ENCODE results near the gene EEA1.
"Not testable (repeated sequence)": the region's sequence is repeated elsewhere in the genome, so short reads cannot be mapped to it uniquely, and the experiment has no call there.

EEA1 gene

DNA sequence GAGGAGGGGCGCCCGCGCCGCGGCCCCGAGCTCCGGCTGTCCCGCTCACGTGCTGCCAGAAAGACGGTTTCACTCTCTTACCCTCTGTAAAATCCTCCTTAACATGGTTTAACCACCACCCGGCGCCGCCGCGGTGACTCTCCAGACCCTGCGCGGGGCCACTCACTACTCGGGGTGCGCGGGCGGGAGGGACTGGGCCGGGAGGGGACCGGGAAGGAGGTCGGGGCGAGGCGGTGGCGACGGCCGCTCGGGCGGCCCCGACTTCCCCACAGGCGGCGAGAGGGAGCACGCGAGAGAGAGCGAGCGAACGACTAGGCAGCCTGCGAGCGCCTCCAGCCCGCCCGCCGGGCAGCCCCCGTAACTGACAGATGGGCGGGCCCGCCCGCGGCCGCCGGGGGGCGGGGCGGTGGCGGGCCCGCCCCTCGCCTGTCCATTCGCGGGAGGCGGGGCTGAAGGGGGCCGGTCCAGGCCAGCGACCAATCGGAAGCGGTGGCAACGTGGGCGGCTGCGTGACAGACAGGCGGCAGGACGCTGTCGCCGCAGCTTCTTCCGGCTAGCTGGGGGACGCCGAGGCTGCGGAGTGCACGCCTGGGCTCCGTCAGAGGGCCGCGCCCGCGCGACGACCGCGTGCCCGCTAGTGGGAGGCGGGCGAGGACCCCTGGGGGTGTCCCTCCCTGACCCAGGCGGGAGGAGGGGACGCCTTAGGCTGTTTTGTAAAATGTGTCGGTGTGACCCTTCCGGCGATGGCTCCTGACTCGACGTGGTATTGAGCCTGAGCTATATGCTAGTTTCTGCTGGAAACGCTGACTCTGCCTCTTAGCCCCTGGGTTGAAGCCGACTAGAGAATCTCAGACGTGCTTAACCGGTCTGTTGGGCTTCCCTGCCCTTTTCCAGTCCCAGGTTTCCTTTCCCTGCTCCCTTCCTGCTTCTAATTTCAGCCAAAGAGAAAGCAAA, at the start of gene EEA1:
Gene EEA1, minus strand, starts transcription at position 334 of the 954 bp plus-strand sequence. Its CDS starts 229 bp downstream, at position 105.
- Mint-ChIP-seq H3K36me3 (peaks cover 7% of the 10 kb centered on the region), H3K9me3 (no peaks in the 10 kb centered on the region), H3K27ac (peak within 1 kb of the TSS; percentile 95), H3K4me3 (peak within 1 kb of the TSS; percentile 85), H3K27me3 (peaks cover 4% of the 10 kb centered on the region), H3K4me1 (peaks cover 32% of the 10 kb centered on the region)
- CTCF ChIA-PET, result interaction anchor here (0.9 to 2.2 kb wide), 3 partner anchors 58 to 144 kb away, joined by 3 to 6 read pairs (median 4); no protein-coding TSS in a partner anchor
- DNase-seq, result peak; percentile 97

- H3K27me3 Mint-ChIP-seq, result no peaks in the 10 kb centered on the region
- H3K36me3 Mint-ChIP-seq, result peaks cover 5% of the 10 kb centered on the region
- H3K4me1 Mint-ChIP-seq, result peaks cover 14% of the 10 kb centered on the region
- CTCF ChIA-PET, result interaction anchor here (0.9 to 4.1 kb wide), 3 partner anchors 9 to 120 kb away, joined by 4 to 20 read pairs (median 4); no protein-coding TSS in a partner anchor
- DNase-seq, result no peak
- no peak overlapping the region for H3K27ac Mint-ChIP-seq
- peaks cover 16% of the 10 kb centered on the region for H3K9me3 Mint-ChIP-seq
- H3K4me3 Mint-ChIP-seq, result no peak overlapping the region
Observed at GRCh38 chr12:92978607-92979006, 49.5 kb upstream of the EEA1 start.

- H3K36me3 Mint-ChIP-seq, result peaks cover 7% of the 10 kb centered on the region
- CTCF ChIA-PET, result interaction anchor here (0.9 to 4.1 kb wide), 2 partner anchors 10 to 50 kb away, joined by 4 to 20 read pairs; no protein-coding TSS in a partner anchor
- peaks cover 18% of the 10 kb centered on the region for H3K9me3 Mint-ChIP-seq
- H3K27ac Mint-ChIP-seq, result no peak overlapping the region
- peak; percentile 40 for DNase-seq
- no peaks in the 10 kb centered on the region for H3K27me3 Mint-ChIP-seq
- no peak overlapping the region for H3K4me3 Mint-ChIP-seq
- H3K4me1 Mint-ChIP-seq, result peaks cover 17% of the 10 kb centered on the region
Observed at GRCh38 chr12:92977326-92977725, 48.2 kb upstream of the EEA1 start.

DNA sequence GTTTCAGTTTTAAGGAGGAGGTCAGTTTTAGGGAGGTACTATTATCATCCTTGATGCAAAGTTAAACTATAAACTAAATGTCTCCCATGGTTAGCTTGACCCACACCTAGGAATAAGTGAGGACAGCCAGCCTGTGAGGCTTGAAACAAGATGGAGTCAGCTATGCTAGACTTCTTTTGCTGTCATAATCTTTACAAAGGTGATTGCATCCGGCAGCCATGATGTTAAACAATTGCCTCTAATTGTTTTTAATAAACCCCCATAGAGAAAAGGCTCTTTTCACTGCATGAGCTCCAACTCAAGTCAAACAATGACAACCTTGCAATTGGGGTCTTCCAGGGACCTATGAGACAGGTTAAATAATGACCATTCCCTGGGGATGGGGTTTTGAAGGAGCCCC, 45.7 kb upstream of the EEA1 start:
- Mint-ChIP-seq H3K9me3 (peaks cover 6% of the 10 kb centered on the region), H3K36me3 (peaks cover 5% of the 10 kb centered on the region), H3K4me3 (no peak overlapping the region), H3K27ac (no peak overlapping the region), H3K4me1 (peaks cover 17% of the 10 kb centered on the region), H3K27me3 (peaks cover 3% of the 10 kb centered on the region)
- no peak for DNase-seq
- CTCF ChIA-PET, result interaction anchor here (1.4 kb wide), 1 partner anchor 13 kb away, joined by 8 read pairs; no protein-coding TSS in a partner anchor

- Mint-ChIP-seq H3K27me3 (peaks cover 3% of the 10 kb centered on the region), H3K27ac (no peak overlapping the region)
- no peak for DNase-seq
Observed at GRCh38 chr12:92973614-92974013, 44.5 kb upstream of the EEA1 start.

GRCh38 chr12:92971859-92972524, 42.9 kb upstream of the EEA1 start:
- Mint-ChIP-seq H3K36me3 (peaks cover 5% of the 10 kb centered on the region), H3K27me3 (peaks cover 3% of the 10 kb centered on the region), H3K4me3 (no peak overlapping the region), H3K9me3 (peaks cover 6% of the 10 kb centered on the region), H3K27ac (no peak overlapping the region), H3K4me1 (peaks cover 19% of the 10 kb centered on the region)
- DNase-seq, result no peak
- CTCF ChIA-PET, result no interaction called here

More at GRCh38 chr12:92973614-92974013, 44.5 kb upstream of the EEA1 start:
- Mint-ChIP-seq H3K4me3 (no peak overlapping the region), H3K9me3 (peaks cover 6% of the 10 kb centered on the region), H3K36me3 (peaks cover 5% of the 10 kb centered on the region), H3K4me1 (peaks cover 19% of the 10 kb centered on the region)
- CTCF ChIA-PET, result interaction anchor here (0.6 kb wide), 1 partner anchor 197 kb away, joined by 3 read pairs; no protein-coding TSS in a partner anchor

DNA sequence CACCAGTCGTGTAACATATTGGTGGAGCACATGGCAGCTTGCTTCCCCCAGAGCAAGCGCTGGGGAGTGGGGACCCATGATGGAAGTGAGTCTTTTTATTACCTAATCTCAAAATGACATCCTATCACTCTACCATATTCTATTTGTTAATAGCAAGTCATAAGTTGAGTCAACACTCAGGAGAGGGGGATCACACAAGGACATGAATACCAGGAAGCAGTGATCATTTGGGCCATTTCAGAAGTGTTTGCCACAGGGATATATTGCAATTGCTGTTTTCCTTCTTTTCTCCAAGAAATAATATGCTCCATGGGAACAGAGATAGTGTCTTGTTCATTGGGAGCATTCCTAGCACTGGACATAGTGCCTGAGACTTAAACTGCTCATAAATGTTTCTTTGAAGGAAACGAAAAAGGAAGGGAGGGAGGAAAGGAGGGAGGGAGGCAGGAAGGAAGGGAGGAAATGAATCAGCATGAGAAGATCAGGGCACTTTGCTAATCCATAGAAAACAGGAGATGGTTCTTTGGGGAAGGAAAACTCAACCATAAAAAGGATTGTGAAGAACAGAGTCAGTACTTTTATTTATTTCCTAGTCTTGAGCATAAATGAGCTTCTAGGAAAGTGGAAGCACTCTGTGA, 39.2 kb upstream of the EEA1 start:
- Mint-ChIP-seq H3K36me3 (no peaks in the 10 kb centered on the region), H3K9me3 (no peaks in the 10 kb centered on the region), H3K4me3 (no peak overlapping the region), H3K27ac (no peak overlapping the region), H3K27me3 (peaks cover 3% of the 10 kb centered on the region), H3K4me1 (peaks cover 9% of the 10 kb centered on the region)
- no peak for DNase-seq
- CTCF ChIA-PET, result interaction anchor here (0.6 to 0.7 kb wide), 2 partner anchors 110 to 779 kb away, joined by 3 read pairs; no protein-coding TSS in a partner anchor

- H3K36me3 Mint-ChIP-seq, H3K4me1 Mint-ChIP-seq, CTCF ChIA-PET, H3K4me3 Mint-ChIP-seq, H3K27ac Mint-ChIP-seq, H3K27me3 Mint-ChIP-seq, H3K9me3 Mint-ChIP-seq, DNase-seq: not testable (repeated sequence)
Observed at GRCh38 chr12:92964378-92964777, 35.3 kb upstream of the EEA1 start.

DNA sequence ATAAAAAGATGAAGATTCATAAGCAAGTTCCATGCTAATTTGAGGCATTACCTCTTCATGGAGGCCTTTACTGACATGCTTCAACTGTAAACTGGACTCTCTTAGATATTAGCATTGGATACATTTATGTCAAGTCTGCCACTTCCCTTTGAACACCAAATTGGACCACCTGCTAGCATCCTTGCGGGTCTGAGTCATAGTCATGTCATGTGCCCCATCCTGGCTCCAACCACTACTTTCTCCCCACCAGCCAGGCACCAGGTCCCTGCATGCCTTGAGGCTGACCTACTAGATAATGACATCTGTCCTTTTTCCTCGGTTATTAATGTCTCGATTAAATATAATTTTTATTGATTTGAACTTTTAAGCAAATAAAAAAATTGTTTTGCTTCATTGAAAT, 32.9 kb upstream of the EEA1 start:
- no peak for DNase-seq
- CTCF ChIA-PET, result no interaction called here
- Mint-ChIP-seq H3K4me3 (no peak overlapping the region), H3K9me3 (no peaks in the 10 kb centered on the region), H3K36me3 (no peaks in the 10 kb centered on the region), H3K4me1 (no peaks in the 10 kb centered on the region), H3K27ac (no peak overlapping the region), H3K27me3 (no peaks in the 10 kb centered on the region)

GRCh38 chr12:92955997-92956663, 27.0 kb upstream of the EEA1 start:
- Mint-ChIP-seq H3K27ac (no peak overlapping the region), H3K4me3 (no peak overlapping the region), H3K4me1 (no peaks in the 10 kb centered on the region), H3K27me3 (no peaks in the 10 kb centered on the region), H3K9me3 (peaks cover 3% of the 10 kb centered on the region), H3K36me3 (no peaks in the 10 kb centered on the region)
- CTCF ChIA-PET, result no interaction called here
- DNase-seq, result no peak

- Mint-ChIP-seq H3K36me3 (no peaks in the 10 kb centered on the region), H3K4me3 (no peak overlapping the region)
- no peak for DNase-seq
Observed at GRCh38 chr12:92953747-92954146, 24.7 kb upstream of the EEA1 start.

DNA sequence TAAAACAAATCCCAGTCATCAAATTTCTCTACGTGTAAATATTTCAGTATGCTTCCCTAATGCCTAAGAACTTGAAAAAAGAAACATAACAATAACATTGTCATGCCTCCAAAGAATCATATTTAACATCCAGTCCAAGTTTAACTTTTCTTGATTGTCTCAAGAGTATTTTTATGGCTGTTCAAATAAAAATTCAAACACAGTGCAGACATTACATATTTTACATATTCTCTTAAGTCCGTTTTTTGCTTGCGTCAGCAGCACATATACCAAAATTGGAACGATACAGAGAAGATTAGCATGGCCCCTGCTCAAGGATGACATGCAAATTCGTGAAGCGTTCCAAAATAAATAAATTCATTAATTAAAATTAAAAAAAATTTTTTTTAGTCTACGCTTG, 23.3 kb upstream of the EEA1 start:
- Mint-ChIP-seq H3K4me1 (no peaks in the 10 kb centered on the region), H3K27me3 (peaks cover 9% of the 10 kb centered on the region), H3K4me3 (no peak overlapping the region), H3K9me3 (peaks cover 3% of the 10 kb centered on the region), H3K36me3 (no peaks in the 10 kb centered on the region), H3K27ac (no peak overlapping the region)
- CTCF ChIA-PET, result no interaction called here
- DNase-seq, result no peak

More at GRCh38 chr12:92953747-92954146, 24.7 kb upstream of the EEA1 start:
- Mint-ChIP-seq H3K27ac (no peak overlapping the region), H3K9me3 (peaks cover 3% of the 10 kb centered on the region), H3K27me3 (peaks cover 9% of the 10 kb centered on the region), H3K4me1 (no peaks in the 10 kb centered on the region)
- CTCF ChIA-PET, result no interaction called here

DNA sequence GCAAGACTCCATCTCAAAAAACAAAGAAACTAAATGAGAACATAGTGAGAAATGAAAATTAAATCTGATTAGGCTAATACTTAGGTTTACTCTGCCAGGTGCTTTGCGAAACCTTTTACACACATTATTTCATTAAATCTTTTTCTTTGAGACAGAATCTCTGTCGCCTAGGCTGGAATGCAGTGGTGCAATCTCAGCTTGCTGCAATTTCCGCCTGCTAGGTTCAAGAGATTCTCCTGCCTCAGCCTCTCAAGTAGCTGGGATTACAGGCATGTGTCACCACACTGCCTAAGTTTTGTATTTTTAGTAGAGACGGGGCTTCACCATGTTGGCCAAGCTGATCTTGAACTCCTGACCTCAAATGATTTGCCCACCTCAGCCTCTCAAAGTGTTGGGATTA, 21.9 kb upstream of the EEA1 start:
- CTCF ChIA-PET, result no interaction called here

More for the DNA sequence above, 21.9 kb upstream of the EEA1 start:
- peaks cover 9% of the 10 kb centered on the region for H3K27me3 Mint-ChIP-seq
- peaks cover 3% of the 10 kb centered on the region for H3K9me3 Mint-ChIP-seq
- H3K4me3 Mint-ChIP-seq, result no peak overlapping the region
- H3K36me3 Mint-ChIP-seq, result no peaks in the 10 kb centered on the region
- no peaks in the 10 kb centered on the region for H3K4me1 Mint-ChIP-seq
- no peak for DNase-seq
- no peak overlapping the region for H3K27ac Mint-ChIP-seq
